ENCODE measurements around the gene ZNF525.
"Not testable (repeated sequence)": the region's sequence is repeated elsewhere in the genome, so short reads cannot be mapped to it uniquely, and the experiment has no call there.

DNA sequence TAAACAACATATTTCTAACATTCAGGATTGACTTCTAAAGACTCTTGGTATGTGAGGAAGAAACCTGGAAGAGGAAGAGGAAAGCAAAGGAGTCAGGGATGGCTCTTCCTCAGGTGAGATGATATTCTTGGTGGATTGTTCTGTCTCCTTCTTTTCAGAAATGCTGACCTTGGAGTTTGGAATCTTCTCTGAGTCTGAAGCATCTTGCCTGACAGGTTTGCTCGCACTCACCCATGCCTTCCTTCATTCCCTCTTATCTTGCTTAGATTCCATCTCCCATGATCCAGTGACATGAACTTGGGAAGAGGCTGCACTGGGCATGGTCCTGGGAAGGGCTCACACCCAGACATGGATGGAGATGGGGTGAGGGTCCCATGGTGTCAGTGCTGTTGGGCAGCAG, 32.4 kb downstream of the ZNF525 start:
- TF ChIP-seq, protein P1, sequence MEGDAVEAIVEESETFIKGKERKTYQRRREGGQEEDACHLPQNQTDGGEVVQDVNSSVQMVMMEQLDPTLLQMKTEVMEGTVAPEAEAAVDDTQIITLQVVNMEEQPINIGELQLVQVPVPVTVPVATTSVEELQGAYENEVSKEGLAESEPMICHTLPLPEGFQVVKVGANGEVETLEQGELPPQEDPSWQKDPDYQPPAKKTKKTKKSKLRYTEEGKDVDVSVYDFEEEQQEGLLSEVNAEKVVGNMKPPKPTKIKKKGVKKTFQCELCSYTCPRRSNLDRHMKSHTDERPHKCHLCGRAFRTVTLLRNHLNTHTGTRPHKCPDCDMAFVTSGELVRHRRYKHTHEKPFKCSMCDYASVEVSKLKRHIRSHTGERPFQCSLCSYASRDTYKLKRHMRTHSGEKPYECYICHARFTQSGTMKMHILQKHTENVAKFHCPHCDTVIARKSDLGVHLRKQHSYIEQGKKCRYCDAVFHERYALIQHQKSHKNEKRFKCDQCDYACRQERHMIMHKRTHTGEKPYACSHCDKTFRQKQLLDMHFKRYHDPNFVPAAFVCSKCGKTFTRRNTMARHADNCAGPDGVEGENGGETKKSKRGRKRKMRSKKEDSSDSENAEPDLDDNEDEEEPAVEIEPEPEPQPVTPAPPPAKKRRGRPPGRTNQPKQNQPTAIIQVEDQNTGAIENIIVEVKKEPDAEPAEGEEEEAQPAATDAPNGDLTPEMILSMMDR (IDR thresholded peaks at IDR 0.05), result not testable (repeated sequence)
- not testable (repeated sequence) for TF ChIP-seq POLR2A (IDR thresholded peaks at IDR 0.05)
